Naive thymus-derived CD4-positive, alpha-beta T cell (primary cell): Measurements from ENCODE around the gene ZFYVE19. TPM values are rescaled to one million over a fixed set of nuclear protein-coding genes. Genes with fewer than 3 reads are reported as not detected.

Experiments
- ATAC-seq: fragments of 150-1000 bp; cut with Tn5 transposase; 2 replicates; pipeline ENCODE4 v1.10.0; 2021; ENCODE audit warnings: mild to moderate bottlenecking, moderate library complexity
- CTCF ChIA-PET: fragments of 350-600 bp; sonication (Branson Sonifier 250); formaldehyde crosslinking; loops from one replicate; lab custom pipeline; 2021; ENCODE audit warnings: antibody characterized with exemption; lab: Charles Lee
- POLR2A ChIA-PET: fragments of 350-600 bp; sonication (Branson Sonifier 250); formaldehyde crosslinking; loops from one replicate; lab custom pipeline; 2021; ENCODE audit warnings: antibody characterized with exemption, inconsistent platforms; lab: Charles Lee
- DNase-seq, 9 donors: peaks; one replicate each; pipeline versions ENCODE4 v3.0.0 to v3.0.0-alpha.2; 2020 to 2022; ENCODE audit warnings: mixed read lengths in 1 of 9
- H3K27ac ChIP-seq: one replicate; pipeline ENCODE4 v1.7.0; 2013; ENCODE audit warnings: mild to moderate bottlenecking, low read depth, low read length, moderate library complexity
- H3K27me3 ChIP-seq, 2 donors: one replicate each; pipeline ENCODE4 v1.7.0; 2013; ENCODE audit warnings: low read length in 2 of 2, mild to moderate bottlenecking in 2 of 2, moderate library complexity in 2 of 2; ENCODE audit not compliant: control insufficient read depth in 2 of 2, insufficient read depth in 2 of 2
- H3K36me3 ChIP-seq, 3 experiments: 1 replicate in 2 of 3; 2 replicates in 1 of 3; pipeline ENCODE4 v1.7.0; 2013; ENCODE audit warnings: low read length in 3 of 3, mild to moderate bottlenecking in 3 of 3, moderate library complexity in 1 of 3; ENCODE audit not compliant: insufficient read depth in 3 of 3, control insufficient read depth in 2 of 3
- H3K4me1 ChIP-seq, 2 donors: one replicate each; pipeline ENCODE4 v1.7.0; 2013; ENCODE audit warnings: low read length in 2 of 2, mild to moderate bottlenecking in 2 of 2, moderate library complexity in 1 of 2; ENCODE audit not compliant: control insufficient read depth in 2 of 2, insufficient read depth in 2 of 2
- H3K4me3 ChIP-seq: 2 replicates; pipeline ENCODE4 v1.7.0; 2013; ENCODE audit warnings: mild to moderate bottlenecking, low read length
- H3K9me3 ChIP-seq, 3 experiments: 1 replicate in 2 of 3; 2 replicates in 1 of 3; pipeline ENCODE4 v1.7.0; 2013; ENCODE audit warnings: low read length in 3 of 3; ENCODE audit not compliant: control insufficient read depth in 2 of 3
- H3K27ac Mint-ChIP-seq, 9 donors: one replicate each; pipeline ENCODE4 v1.8.0; 2020 to 2022; ENCODE audit warnings: mixed read lengths in 9 of 9, mild to moderate bottlenecking in 8 of 9, moderate library complexity in 5 of 9, inconsistent platforms in 2 of 9
- H3K27me3 Mint-ChIP-seq, 5 donors: one replicate each; pipeline ENCODE4 v1.8.0; 2021 to 2022; ENCODE audit warnings: mixed read lengths in 5 of 5, mild to moderate bottlenecking in 1 of 5
- H3K36me3 Mint-ChIP-seq, 5 donors: one replicate each; pipeline ENCODE4 v1.8.0; 2020 to 2022; ENCODE audit warnings: mixed read lengths in 5 of 5, mild to moderate bottlenecking in 3 of 5, inconsistent platforms in 1 of 5
- H3K4me1 Mint-ChIP-seq, 7 donors: one replicate each; pipeline ENCODE4 v1.8.0; 2020 to 2022; ENCODE audit warnings: mixed read lengths in 7 of 7, mild to moderate bottlenecking in 3 of 7, inconsistent platforms in 1 of 7
- H3K4me3 Mint-ChIP-seq, 10 donors: one replicate each; pipeline ENCODE4 v1.8.0; 2020 to 2022; ENCODE audit warnings: mild to moderate bottlenecking in 10 of 10, mixed read lengths in 10 of 10, moderate library complexity in 6 of 10, inconsistent platforms in 2 of 10
- H3K9me3 Mint-ChIP-seq, 11 donors: one replicate each; pipeline ENCODE4 v1.8.0; 2020 to 2022; ENCODE audit warnings: mixed read lengths in 11 of 11, mild to moderate bottlenecking in 4 of 11, inconsistent platforms in 1 of 11, moderate library complexity in 1 of 11
- intact Hi-C, 2 donors: fragments of 100-400 bp; cut with micrococcal nuclease; formaldehyde crosslinking; loops; one replicate each; pipeline ENCODE4 v1.15.1; 2023
- polyA plus RNA-seq, 2 donors: library from polyadenylated mRNA; unstranded; fragments of 300-500 nt; fragmentation: Illumina TruSeq; gene quantifications; one replicate each; pipeline ENCODE4 v1.2.3, GENCODE V29; 2021
- total RNA-seq, 6 experiments: library from RNA in 5 of 6; stranded (reverse) in 5 of 6; gene quantifications; 1 replicate in 5 of 6; 2 replicates in 1 of 6; pipeline ENCODE4 v1.2.3 and lab custom pipeline; 2021 to 2026

Gene ZFYVE19
- total and polyA plus RNA-seq, 7 experiments from 2014 or later, result 15.7 to 31.9 (median 22.7) TPM

- Mint-ChIP-seq H3K27me3 (no peaks in the 10 kb centered on the region), H3K36me3 (peaks cover 4 to 25% (median 16%) of the 10 kb centered on the region in 5 donors), H3K4me1 (peaks cover 0 to 5% (median 0%) of the 10 kb centered on the region in 7 donors), H3K9me3 (no peaks in the 10 kb centered on the region), H3K4me3 (no peak overlapping the region), H3K27ac (no peak overlapping the region)
- no peaks in the 10 kb centered on the region for H3K9me3 ChIP-seq
- H3K27ac ChIP-seq, result no peak overlapping the region
- intact Hi-C loops, result no loop called here
- H3K4me3 ChIP-seq, result no peak overlapping the region
- H3K27me3 ChIP-seq, result no peaks in the 10 kb centered on the region
- DNase-seq (no peak), ATAC-seq (no peak)
- no peaks in the 10 kb centered on the region for H3K4me1 ChIP-seq
- POLR2A ChIA-PET, result no interaction called here
- CTCF ChIA-PET, result no interaction called here
- peaks cover 0 to 23% (median 0%) of the 10 kb centered on the region in 3 experiments for H3K36me3 ChIP-seq
These were observed 8.3 kb downstream of the ZFYVE19 start for GRCh38 chr15:40815042-40815698.

DNA sequence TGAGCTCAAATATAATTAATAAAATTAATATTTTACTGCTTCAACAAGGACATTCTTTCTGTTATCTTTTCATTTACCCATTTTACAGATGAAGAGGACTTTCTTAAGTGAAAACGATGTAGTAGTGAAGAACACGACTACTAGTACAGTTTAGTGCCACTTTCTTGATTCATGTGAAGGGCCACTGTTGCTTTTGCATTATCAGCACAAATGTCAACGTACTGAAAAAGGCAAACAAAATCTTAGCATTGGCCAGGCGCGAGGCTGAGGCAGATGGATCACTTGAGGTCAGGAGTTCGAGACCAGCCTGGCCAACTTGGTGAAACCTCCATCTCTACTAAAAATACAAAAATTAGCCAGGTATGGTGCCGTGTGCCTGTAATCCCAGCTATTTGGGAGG is 12.2 kb downstream of the ZFYVE19 start:
- POLR2A ChIA-PET, result interaction anchor here (0.7 kb wide), 1 partner anchor 8 kb away, joined by 4 read pairs; no protein-coding TSS in a partner anchor
- Histone ChIP-seq H3K27me3 (no peaks in the 10 kb centered on the region), H3K4me1 (no peaks in the 10 kb centered on the region), H3K4me3 (no peak overlapping the region), H3K36me3 (peaks cover 0 to 7% (median 0%) of the 10 kb centered on the region in 3 experiments), H3K27ac (no peak overlapping the region), H3K9me3 (no peaks in the 10 kb centered on the region)
- Mint-ChIP-seq H3K27ac (no peak overlapping the region), H3K27me3 (peaks cover 0 to 2% (median 0%) of the 10 kb centered on the region in 5 donors), H3K36me3 (peaks cover 0 to 11% (median 8%) of the 10 kb centered on the region in 5 donors), H3K9me3 (no peaks in the 10 kb centered on the region), H3K4me3 (no peak overlapping the region), H3K4me1 (peaks cover 0 to 5% (median 0%) of the 10 kb centered on the region in 7 donors)
- DNase-seq (no peak), ATAC-seq (no peak)
- intact Hi-C loops, result no loop called here
- CTCF ChIA-PET, result no interaction called here

- Mint-ChIP-seq H3K27me3 (peaks cover 0 to 8% (median 0%) of the 10 kb centered on the region in 5 donors), H3K36me3 (no peaks in the 10 kb centered on the region), H3K4me3 (no peak overlapping the region), H3K27ac (peak overlapping the region in 1 of 9 donors; percentile 36), H3K9me3 (no peaks in the 10 kb centered on the region), H3K4me1 (no peaks in the 10 kb centered on the region)
- no peak overlapping the region for H3K4me3 ChIP-seq
- no peak overlapping the region for H3K27ac ChIP-seq
- ChIA-PET CTCF (no interaction called here), POLR2A (no interaction called here)
- DNase-seq, result no peak
- no peak for ATAC-seq
- H3K27me3 ChIP-seq, result no peaks in the 10 kb centered on the region
- H3K36me3 ChIP-seq, result no peaks in the 10 kb centered on the region
- intact Hi-C loops, result no loop called here
- H3K4me1 ChIP-seq, result no peaks in the 10 kb centered on the region
- H3K9me3 ChIP-seq, result no peaks in the 10 kb centered on the region
These were observed 14.3 kb downstream of the ZFYVE19 start for GRCh38 chr15:40821195-40821594.

GRCh38 chr15:40823572-40824343 is 16.9 kb downstream of the ZFYVE19 start:
- no peaks in the 10 kb centered on the region for H3K4me1 Mint-ChIP-seq
- no peaks in the 10 kb centered on the region for H3K4me1 ChIP-seq
- intact Hi-C loops, result no loop called here
- POLR2A ChIA-PET, result no interaction called here
- DNase-seq (no peak), ATAC-seq (no peak)
- H3K27ac Mint-ChIP-seq, result no peak overlapping the region
- H3K4me3 ChIP-seq, result no peak overlapping the region
- no peaks in the 10 kb centered on the region for H3K36me3 ChIP-seq
- H3K36me3 Mint-ChIP-seq, result no peaks in the 10 kb centered on the region
- H3K9me3 Mint-ChIP-seq, result no peaks in the 10 kb centered on the region
- H3K9me3 ChIP-seq, result no peaks in the 10 kb centered on the region
- H3K27me3 ChIP-seq, result no peaks in the 10 kb centered on the region
- H3K27ac ChIP-seq, result no peak overlapping the region
- no peak overlapping the region for H3K4me3 Mint-ChIP-seq
- CTCF ChIA-PET, result no interaction called here
- peaks cover 0 to 20% (median 0%) of the 10 kb centered on the region in 5 donors for H3K27me3 Mint-ChIP-seq

DNA sequence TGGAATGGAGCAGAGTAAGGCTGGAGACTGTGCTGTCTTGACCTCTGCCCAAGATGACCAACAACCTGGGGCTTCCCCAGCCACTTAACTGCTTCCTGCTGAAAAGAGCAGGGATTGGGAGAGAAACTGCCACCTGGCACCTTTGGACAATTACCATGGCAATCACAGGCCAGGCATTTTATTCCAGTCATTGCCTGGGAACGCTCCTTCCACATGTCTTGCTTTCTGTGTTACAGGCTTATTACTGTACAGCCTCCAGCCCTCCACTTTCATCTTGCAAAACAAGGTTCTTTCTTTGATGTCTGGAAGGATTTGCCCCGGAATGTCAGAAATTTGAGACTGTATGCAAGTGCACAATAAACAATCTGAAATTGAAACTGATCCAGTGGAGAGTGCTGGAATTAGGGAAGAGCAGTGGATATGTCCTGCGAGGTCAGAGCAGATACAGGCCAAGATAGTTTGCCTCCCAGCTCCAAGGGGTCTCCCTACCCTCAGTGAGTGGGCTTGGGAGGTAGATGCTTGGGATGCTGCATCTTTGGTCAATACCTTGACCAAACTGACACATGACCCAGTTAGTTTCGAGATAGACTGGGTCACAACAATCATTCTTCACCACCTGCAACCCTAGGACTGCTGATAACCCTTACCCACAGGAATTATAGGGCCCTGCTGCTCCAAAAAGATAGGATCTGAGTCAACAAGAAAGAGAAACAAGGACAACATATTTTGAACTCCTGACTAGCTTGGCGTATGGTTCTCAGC is 19.0 kb downstream of the ZFYVE19 start:
- H3K4me3 ChIP-seq, result no peak overlapping the region
- no peak overlapping the region for H3K4me3 Mint-ChIP-seq
- H3K27me3 ChIP-seq, result no peaks in the 10 kb centered on the region
- H3K4me1 Mint-ChIP-seq, result no peaks in the 10 kb centered on the region
- no peak overlapping the region for H3K27ac Mint-ChIP-seq
- ATAC-seq (no peak), DNase-seq (no peak)
- H3K36me3 Mint-ChIP-seq, result no peaks in the 10 kb centered on the region
- POLR2A ChIA-PET, result interaction anchor here (0.6 to 0.8 kb wide), 4 partner anchors 15 to 409 kb away, joined by 3 to 4 read pairs (median 3); no protein-coding TSS in a partner anchor
- no peak overlapping the region for H3K27ac ChIP-seq
- H3K4me1 ChIP-seq, result no peaks in the 10 kb centered on the region
- no peaks in the 10 kb centered on the region for H3K9me3 ChIP-seq
- peaks cover 0 to 20% (median 0%) of the 10 kb centered on the region in 5 donors for H3K27me3 Mint-ChIP-seq
- CTCF ChIA-PET, result no interaction called here
- no peaks in the 10 kb centered on the region for H3K36me3 ChIP-seq
- intact Hi-C loops, result no loop called here
- H3K9me3 Mint-ChIP-seq, result no peaks in the 10 kb centered on the region

GRCh38 chr15:40826423-40827075 is 19.7 kb downstream of the ZFYVE19 start:
- DNase-seq (no peak), ATAC-seq (no peak)
- H3K4me1 ChIP-seq, result no peaks in the 10 kb centered on the region

More at GRCh38 chr15:40826423-40827075, 19.7 kb downstream of the ZFYVE19 start:
- H3K27ac ChIP-seq, result no peak overlapping the region
- no peaks in the 10 kb centered on the region for H3K27me3 ChIP-seq
- intact Hi-C loops, result no loop called here
- H3K27me3 Mint-ChIP-seq, result peaks cover 0 to 20% (median 0%) of the 10 kb centered on the region in 5 donors
- no peaks in the 10 kb centered on the region for H3K36me3 ChIP-seq
- ChIA-PET POLR2A (interaction anchor here (0.6 to 0.8 kb wide), 3 partner anchors 14 to 408 kb away, joined by 3 to 4 read pairs (median 3); no protein-coding TSS in a partner anchor), CTCF (no interaction called here)
- no peaks in the 10 kb centered on the region for H3K9me3 Mint-ChIP-seq
- H3K9me3 ChIP-seq, result no peaks in the 10 kb centered on the region
- H3K36me3 Mint-ChIP-seq, result no peaks in the 10 kb centered on the region
- no peak overlapping the region for H3K4me3 ChIP-seq
- H3K4me3 Mint-ChIP-seq, result no peak overlapping the region
- no peaks in the 10 kb centered on the region for H3K4me1 Mint-ChIP-seq
- no peak overlapping the region for H3K27ac Mint-ChIP-seq
